Neutrophil (primary cell): ENCODE results near the gene CABP4.

ENCODE experiments used
- H3K27ac ChIP-seq: fragments of 200-600 bp; sonication (generic); 2 replicates; pipeline ENCODE4 v1.5.1; 2016; ENCODE audit warnings: mild to moderate bottlenecking, moderate library complexity
- H3K27me3 ChIP-seq: fragments of 200-600 bp; sonication (generic); 2 replicates; pipeline ENCODE4 v1.6.0; 2016; ENCODE audit warnings: mild to moderate bottlenecking
- H3K36me3 ChIP-seq: fragments of 200-600 bp; sonication (generic); 2 replicates; pipeline ENCODE4 v1.5.1; 2017
- H3K4me1 ChIP-seq, 2 experiments: fragments of 200-600 bp in 1 of 2; sonication (generic) in 1 of 2; 1 replicate in 1 of 2; 2 replicates in 1 of 2; pipeline versions ENCODE4 v1.5.1 to v1.6.1; 2013 to 2016; ENCODE audit warnings: low read depth in 1 of 2, low read length in 1 of 2, mild to moderate bottlenecking in 1 of 2, moderate library complexity in 1 of 2; ENCODE audit not compliant: control insufficient read depth in 1 of 2, insufficient read depth in 1 of 2
- H3K4me3 ChIP-seq, 2 experiments: fragments of 200-600 bp in 1 of 2; sonication (generic) in 1 of 2; 1 replicate in 1 of 2; 2 replicates in 1 of 2; pipeline ENCODE4 v1.5.1; 2013 to 2016; ENCODE audit warnings: low read depth in 1 of 2, low read length in 1 of 2, mild to moderate bottlenecking in 1 of 2, moderate library complexity in 1 of 2
- H3K9me3 ChIP-seq: fragments of 200-600 bp; sonication (generic); 2 replicates; pipeline ENCODE4 v1.5.1; 2016
- TF ChIP-seq, protein P1 (sequence below): fragments of 200-600 bp; sonication (generic); IDR thresholded peaks from 2 replicates; pipeline ENCODE4 v1.5.1; 2016; ENCODE audit warnings: antibody characterized with exemption

Gene CABP4

DNA sequence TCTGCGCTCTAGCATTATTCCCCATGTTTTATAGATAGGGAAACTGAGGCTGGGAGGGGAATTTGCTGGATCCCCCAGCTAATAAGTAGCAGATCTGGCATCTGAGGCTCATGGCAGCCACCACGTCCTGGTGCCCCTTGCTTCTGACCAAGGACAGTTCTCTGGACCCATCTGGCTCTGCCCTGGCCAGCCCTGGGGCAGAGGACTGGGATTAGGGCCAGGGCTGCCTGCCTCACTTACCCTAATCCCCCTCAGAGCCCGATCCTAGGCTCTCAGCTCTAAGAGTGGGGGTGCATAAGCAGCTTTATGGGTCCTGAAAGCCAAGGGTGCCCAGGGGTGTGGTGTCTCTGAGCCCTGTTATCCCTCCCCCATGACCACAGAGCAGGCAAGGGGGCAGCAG is at the start of gene CABP4:
Gene CABP4 (plus strand): TSS at position 301 of the 400 bp plus-strand sequence. CDS start 70 bp downstream, at position 371.
- Histone ChIP-seq H3K4me1 (no peaks in the 10 kb centered on the region), H3K4me3 (no peak within 1 kb of the TSS), H3K27me3 (no peaks in the 10 kb centered on the region), H3K27ac (no peak within 1 kb of the TSS), H3K9me3 (no peaks in the 10 kb centered on the region), H3K36me3 (no peaks in the 10 kb centered on the region)
- TF ChIP-seq, protein P1, sequence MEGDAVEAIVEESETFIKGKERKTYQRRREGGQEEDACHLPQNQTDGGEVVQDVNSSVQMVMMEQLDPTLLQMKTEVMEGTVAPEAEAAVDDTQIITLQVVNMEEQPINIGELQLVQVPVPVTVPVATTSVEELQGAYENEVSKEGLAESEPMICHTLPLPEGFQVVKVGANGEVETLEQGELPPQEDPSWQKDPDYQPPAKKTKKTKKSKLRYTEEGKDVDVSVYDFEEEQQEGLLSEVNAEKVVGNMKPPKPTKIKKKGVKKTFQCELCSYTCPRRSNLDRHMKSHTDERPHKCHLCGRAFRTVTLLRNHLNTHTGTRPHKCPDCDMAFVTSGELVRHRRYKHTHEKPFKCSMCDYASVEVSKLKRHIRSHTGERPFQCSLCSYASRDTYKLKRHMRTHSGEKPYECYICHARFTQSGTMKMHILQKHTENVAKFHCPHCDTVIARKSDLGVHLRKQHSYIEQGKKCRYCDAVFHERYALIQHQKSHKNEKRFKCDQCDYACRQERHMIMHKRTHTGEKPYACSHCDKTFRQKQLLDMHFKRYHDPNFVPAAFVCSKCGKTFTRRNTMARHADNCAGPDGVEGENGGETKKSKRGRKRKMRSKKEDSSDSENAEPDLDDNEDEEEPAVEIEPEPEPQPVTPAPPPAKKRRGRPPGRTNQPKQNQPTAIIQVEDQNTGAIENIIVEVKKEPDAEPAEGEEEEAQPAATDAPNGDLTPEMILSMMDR = no peak

DNA sequence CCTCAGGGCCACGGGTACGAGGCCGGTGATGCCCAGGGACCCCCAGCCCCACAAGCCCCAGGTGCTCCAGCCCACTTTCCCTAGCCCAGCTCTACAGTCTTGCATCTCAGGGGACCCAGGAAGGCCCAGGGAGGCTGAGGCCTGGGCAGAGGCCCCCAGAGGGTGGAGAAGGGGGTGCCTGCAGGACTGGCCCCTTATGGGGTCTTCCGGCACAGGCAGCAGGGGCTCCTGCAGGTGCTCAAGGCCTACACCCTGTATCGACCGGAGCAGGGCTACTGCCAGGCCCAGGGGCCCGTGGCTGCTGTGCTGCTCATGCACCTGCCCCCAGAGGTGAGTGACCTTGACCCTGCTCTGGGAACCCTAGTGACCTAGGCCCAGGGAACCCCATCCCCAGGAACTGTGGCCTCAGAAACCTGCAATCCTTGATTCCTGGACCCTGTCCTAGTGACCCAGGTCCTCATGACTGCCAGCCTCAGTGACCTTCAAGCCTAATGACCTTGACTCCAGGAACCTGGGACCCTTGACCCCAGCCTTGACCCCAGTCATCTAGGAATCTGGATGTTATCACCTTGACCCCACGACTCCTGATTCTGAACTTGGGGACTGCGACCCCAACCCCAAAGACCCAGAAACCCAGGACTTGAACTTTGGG is 49.3 kb upstream of the CABP4 start:
- H3K36me3 ChIP-seq = peaks cover 60% of the 10 kb centered on the region
- peaks cover 85 to 87% of the 10 kb centered on the region in 2 experiments for H3K4me1 ChIP-seq
- no peaks in the 10 kb centered on the region for H3K9me3 ChIP-seq
- H3K4me3 ChIP-seq = peak overlapping the region; percentile 77 to 89
- peak overlapping the region; percentile 98 for H3K27ac ChIP-seq
- TF ChIP-seq, protein P1 = no peak
- H3K27me3 ChIP-seq = no peaks in the 10 kb centered on the region

DNA sequence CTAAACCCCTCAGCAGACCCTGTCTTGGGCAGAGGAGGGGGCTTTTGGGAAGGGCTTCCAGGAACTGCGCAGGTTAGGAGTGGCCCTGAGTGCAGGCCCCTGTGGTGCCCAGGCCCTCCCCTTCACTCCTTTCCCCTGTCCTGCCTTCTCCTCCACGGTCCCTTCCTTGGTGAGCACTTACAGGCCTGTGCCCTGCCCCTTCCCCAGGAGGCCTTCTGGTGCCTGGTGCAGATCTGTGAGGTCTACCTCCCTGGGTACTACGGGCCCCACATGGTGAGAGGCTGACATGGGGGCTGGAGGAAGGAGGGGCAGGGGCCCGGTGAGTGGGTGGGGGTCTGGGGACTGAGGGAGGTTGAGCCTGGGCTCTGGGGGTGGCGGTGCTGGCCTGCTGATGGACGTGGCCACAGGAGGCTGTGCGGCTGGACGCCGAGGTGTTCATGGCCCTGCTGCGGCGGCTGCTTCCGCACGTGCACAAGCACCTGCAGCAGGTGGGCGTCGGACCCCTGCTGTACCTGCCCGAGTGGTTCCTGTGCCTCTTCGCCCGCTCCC is 48.7 kb upstream of the CABP4 start:
- Histone ChIP-seq H3K4me1 (peaks cover 84% of the 10 kb centered on the region in 2 experiments), H3K27me3 (no peaks in the 10 kb centered on the region), H3K36me3 (peaks cover 64% of the 10 kb centered on the region), H3K4me3 (peak overlapping the region in 1 of 2 experiments; percentile 1), H3K27ac (peak overlapping the region; percentile 98), H3K9me3 (no peaks in the 10 kb centered on the region)
- TF ChIP-seq, protein P1 = no peak

DNA sequence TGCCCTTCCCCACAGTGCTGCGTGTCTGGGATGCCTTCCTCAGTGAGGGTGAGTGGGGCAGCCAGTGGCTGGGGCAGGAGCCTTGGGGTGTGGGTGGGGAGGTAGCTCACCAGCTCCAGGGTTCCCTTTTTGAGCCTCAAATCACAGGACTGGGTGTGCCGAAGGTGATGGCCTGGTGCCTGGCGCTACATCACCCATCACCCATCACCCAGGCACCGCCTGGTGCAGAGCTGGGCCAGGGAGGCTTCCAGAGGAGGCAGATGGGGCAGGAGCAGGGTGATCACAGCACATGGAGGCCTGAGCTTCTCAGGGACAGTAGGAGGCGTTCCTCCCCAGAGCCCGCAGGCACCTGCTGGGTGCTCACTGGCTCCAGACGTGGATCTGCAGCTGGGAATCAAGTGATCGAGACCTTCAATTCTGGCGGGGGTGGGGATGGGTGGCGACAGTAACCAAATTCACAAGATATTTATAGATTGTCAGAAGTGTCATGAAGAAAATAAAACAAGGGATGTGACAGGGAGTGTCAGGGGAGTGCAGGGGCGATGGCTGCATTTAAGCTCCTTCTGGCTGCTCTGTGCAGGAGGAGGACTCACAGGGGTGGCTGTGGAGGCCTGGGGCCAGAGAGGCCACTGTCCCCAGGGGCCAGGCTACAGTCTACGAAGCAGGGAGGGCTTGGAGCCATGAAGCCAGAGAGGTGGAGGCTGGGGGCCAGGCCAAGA is 48.0 kb upstream of the CABP4 start:
- peak overlapping the region; percentile 98 for H3K27ac ChIP-seq
- TF ChIP-seq, protein P1 = no peak
- no peaks in the 10 kb centered on the region for H3K27me3 ChIP-seq
- H3K36me3 ChIP-seq = peaks cover 64% of the 10 kb centered on the region
- no peaks in the 10 kb centered on the region for H3K9me3 ChIP-seq
- H3K4me3 ChIP-seq = peak overlapping the region in 1 of 2 experiments; percentile 1
- H3K4me1 ChIP-seq = peaks cover 80 to 82% of the 10 kb centered on the region in 2 experiments

DNA sequence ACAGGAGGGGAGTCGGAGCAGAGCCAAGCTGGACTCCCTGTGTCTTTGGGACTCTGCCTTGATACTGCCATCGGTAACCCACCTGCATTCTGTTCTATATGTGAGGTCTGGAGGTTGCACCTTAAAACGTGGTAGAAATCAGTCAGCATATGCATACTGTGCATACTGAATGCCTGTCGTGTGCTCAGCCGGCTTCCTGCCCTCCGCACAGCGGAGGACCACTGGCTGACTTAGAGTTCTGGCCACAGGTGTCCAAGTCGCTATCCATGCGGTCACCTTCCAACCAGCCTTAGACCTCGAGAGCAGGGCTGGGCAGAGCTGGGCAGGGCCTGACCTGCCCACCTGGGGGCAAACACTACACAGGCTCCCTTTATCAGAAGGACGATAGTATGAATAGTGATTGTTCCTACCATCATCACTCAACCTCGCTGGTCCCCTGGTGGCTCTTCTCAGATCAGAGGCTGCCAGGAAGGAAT is 47.4 kb upstream of the CABP4 start:
- H3K9me3 ChIP-seq = no peaks in the 10 kb centered on the region
- H3K4me1 ChIP-seq = peaks cover 74 to 76% of the 10 kb centered on the region in 2 experiments
- TF ChIP-seq, protein P1 = no peak
- peaks cover 4% of the 10 kb centered on the region for H3K27me3 ChIP-seq
- H3K27ac ChIP-seq = peak overlapping the region; percentile 98
- H3K36me3 ChIP-seq = peaks cover 64% of the 10 kb centered on the region
- no peak overlapping the region for H3K4me3 ChIP-seq
